GM23248 (cell line): Measurements from ENCODE around the gene ATG7.

Experiments
- EZH2 ChIP-seq: fragments of 200-600 bp; sonication (generic); IDR thresholded peaks from 2 replicates; pipeline ENCODE4 v1.6.1; 2018; ENCODE audit warnings: antibody characterized with exemption, mild to moderate bottlenecking; ENCODE audit not compliant: insufficient read depth, poor library complexity, severe bottlenecking
- EZH2phosphoT487 ChIP-seq: fragments of 200-600 bp; sonication (generic); IDR thresholded peaks from 2 replicates; pipeline ENCODE4 v1.6.1; 2018; ENCODE audit warnings: antibody characterized with exemption, moderate library complexity, mild to moderate bottlenecking, low read depth; ENCODE audit not compliant: insufficient read depth

DNA sequence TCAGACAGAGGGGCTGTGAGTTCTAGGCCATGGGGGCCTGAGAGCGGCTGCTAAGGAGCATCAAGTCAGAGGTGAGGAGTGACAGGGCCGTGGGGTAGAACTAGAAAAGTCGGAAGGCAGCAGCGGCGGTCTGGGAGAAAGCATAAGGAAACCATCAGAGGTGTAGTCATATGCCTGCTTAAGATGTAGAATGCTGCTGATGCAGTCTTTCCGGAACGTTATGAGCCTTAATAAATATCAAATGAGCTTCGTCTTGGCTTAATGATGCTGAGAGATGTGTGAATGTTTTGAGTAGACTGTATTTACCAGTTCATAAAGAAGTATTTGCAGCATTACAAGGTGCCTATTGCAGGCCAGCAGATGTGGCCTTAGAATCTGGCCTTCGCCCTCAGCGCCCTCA, 15.2 kb downstream of the ATG7 start:
- TF ChIP-seq EZH2 (no peak), EZH2phosphoT487 (no peak)
